Panc1 (cell line): ENCODE results near the gene CSMD2. TPM values are rescaled to one million over a fixed set of nuclear protein-coding genes. Genes with fewer than 3 reads are reported as not detected.

Experiments used
- ATAC-seq: fragments of 200-7000 bp; cut with Tn5 transposase; 2 replicates; pipeline ENCODE4 v1.9.1; 2020; ENCODE audit warnings: mild to moderate bottlenecking, moderate library complexity
- BruUV-seq: library from RNA; stranded (reverse); fragments of 400-500 nt; replicated peaks from 2 replicates; lab custom pipeline; 2021; lab: Mats Ljungman, UMichigan
- CTCF ChIA-PET: fragments of 300-600 bp; sonication (Branson Sonifier 250); formaldehyde crosslinking; loops from one replicate; lab custom pipeline; 2022; ENCODE audit warnings: antibody characterized with exemption; lab: Charles Lee
- POLR2A ChIA-PET: fragments of 300-600 bp; sonication (Branson Sonifier 250); formaldehyde crosslinking; loops from one replicate; lab custom pipeline; 2022; ENCODE audit warnings: antibody characterized with exemption; lab: Charles Lee
- DNase-seq: peaks from one replicate; pipeline ENCODE4 v3.0.0-alpha.2; 2010; ENCODE audit warnings: low read depth, low spot score
- H3K27ac ChIP-seq: 2 replicates; pipeline ENCODE4 v1.5.1; 2011; ENCODE audit warnings: mild to moderate bottlenecking, low read length, inconsistent platforms
- H3K27me3 ChIP-seq: fragments of 200-500 bp; sonication (Bioruptor generic); 2 replicates; pipeline ENCODE4 v1.6.0; 2014; ENCODE audit warnings: low read length, inconsistent platforms; ENCODE audit not compliant: control insufficient read depth, insufficient read depth
- H3K36me3 ChIP-seq: fragments of 200-500 bp; sonication (Bioruptor generic); 2 replicates; pipeline ENCODE4 v1.5.1; 2014; ENCODE audit warnings: inconsistent platforms, mild to moderate bottlenecking, low read length, moderate library complexity; ENCODE audit not compliant: control insufficient read depth, insufficient read depth
- H3K4me1 ChIP-seq: 2 replicates; pipeline ENCODE4 v1.5.1; 2011; ENCODE audit warnings: inconsistent platforms, mild to moderate bottlenecking, low read length, moderate library complexity; ENCODE audit not compliant: control insufficient read depth, insufficient read depth
- H3K4me3 ChIP-seq, 2 experiments: 2 replicates each; pipeline ENCODE4 v1.5.1; 2011 to 2012; ENCODE audit warnings: low read depth in 2 of 2, low read length in 2 of 2, mild to moderate bottlenecking in 2 of 2, inconsistent platforms in 1 of 2, moderate library complexity in 1 of 2
- H3K9me3 ChIP-seq: fragments of 200-500 bp; sonication (Bioruptor generic); 2 replicates; pipeline ENCODE4 v1.5.1; 2014; ENCODE audit warnings: low read depth, mild to moderate bottlenecking, inconsistent platforms, low read length, moderate library complexity; ENCODE audit not compliant: control insufficient read depth, insufficient read depth
- POLR2AphosphoS5 ChIP-seq: IDR thresholded peaks from 2 replicates; pipeline ENCODE4 v1.6.1; 2012; ENCODE audit warnings: mild to moderate bottlenecking, low read depth, low read length, moderate library complexity
- SIN3A ChIP-seq: IDR thresholded peaks from 2 replicates; pipeline ENCODE4 v1.6.1; 2012; ENCODE audit warnings: low read depth, mild to moderate bottlenecking, low read length, moderate library complexity, borderline replicate concordance; ENCODE audit not compliant: insufficient read depth
- TCF7L2 ChIP-seq: IDR thresholded peaks from 2 replicates; pipeline ENCODE4 v1.6.1; 2011; ENCODE audit warnings: mild to moderate bottlenecking, low read depth, low read length, inconsistent platforms
- in situ Hi-C: cut with HindIII; loops from 2 replicates; pipeline ENCODE4 v1.10.0; 2016; ENCODE audit warnings: low sequenced_read_pairs, low pct_unique_long_range_greater_than_20kb
- intact Hi-C: fragments of 100-400 bp; cut with micrococcal nuclease; formaldehyde crosslinking; loops from one replicate; pipeline ENCODE4 v1.10.0; 2022; ENCODE audit not compliant: unreplicated experiment
- total RNA-seq: library from RNA; stranded (reverse); gene quantifications from one replicate; pipeline ENCODE4 v1.2.1, GENCODE V29; 2021; ENCODE audit not compliant: unreplicated experiment
- TF ChIP-seq, protein P1 (sequence below), 2 experiments: IDR thresholded peaks; 2 replicates each; pipeline ENCODE4 v1.6.1; 2011 to 2012; ENCODE audit warnings: low read depth in 2 of 2, control low read depth in 1 of 2, low read length in 1 of 2, mild to moderate bottlenecking in 1 of 2, moderate library complexity in 1 of 2; ENCODE audit not compliant: insufficient read depth in 1 of 2
- TF ChIP-seq, protein P2 (sequence below): fragments of 450-650 bp; IDR thresholded peaks from 2 replicates; pipeline ENCODE4 v1.5.1; 2017; ENCODE audit warnings: mild to moderate bottlenecking

The CSMD2 gene
- total RNA-seq, 1 experiment from 2014 or later, result not detected

DNA sequence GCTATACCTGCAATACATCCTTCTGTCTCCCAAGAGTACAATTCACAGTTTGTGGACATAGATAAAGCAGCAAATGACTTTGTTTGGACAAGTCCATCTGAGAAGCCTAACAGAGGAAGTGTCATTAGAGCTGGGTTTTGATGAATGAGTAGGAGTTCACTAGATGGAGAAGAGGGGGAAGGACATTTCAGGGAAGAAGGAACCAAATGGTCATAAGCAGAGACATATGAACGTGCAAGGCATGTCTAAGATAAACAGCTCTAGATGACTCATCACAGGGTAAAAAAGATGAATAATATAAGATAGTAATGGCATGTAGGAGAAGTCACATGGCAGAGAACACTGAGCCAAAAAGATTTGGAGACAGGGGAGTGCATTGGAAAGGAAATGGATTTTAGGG, 246.7 kb downstream of the CSMD2 start:
- in situ Hi-C loops, result no loop called here
- CTCF ChIA-PET, result no interaction called here
- no peak for TF ChIP-seq TCF7L2
- TF ChIP-seq SIN3A, result no peak
- TF ChIP-seq, protein P1, sequence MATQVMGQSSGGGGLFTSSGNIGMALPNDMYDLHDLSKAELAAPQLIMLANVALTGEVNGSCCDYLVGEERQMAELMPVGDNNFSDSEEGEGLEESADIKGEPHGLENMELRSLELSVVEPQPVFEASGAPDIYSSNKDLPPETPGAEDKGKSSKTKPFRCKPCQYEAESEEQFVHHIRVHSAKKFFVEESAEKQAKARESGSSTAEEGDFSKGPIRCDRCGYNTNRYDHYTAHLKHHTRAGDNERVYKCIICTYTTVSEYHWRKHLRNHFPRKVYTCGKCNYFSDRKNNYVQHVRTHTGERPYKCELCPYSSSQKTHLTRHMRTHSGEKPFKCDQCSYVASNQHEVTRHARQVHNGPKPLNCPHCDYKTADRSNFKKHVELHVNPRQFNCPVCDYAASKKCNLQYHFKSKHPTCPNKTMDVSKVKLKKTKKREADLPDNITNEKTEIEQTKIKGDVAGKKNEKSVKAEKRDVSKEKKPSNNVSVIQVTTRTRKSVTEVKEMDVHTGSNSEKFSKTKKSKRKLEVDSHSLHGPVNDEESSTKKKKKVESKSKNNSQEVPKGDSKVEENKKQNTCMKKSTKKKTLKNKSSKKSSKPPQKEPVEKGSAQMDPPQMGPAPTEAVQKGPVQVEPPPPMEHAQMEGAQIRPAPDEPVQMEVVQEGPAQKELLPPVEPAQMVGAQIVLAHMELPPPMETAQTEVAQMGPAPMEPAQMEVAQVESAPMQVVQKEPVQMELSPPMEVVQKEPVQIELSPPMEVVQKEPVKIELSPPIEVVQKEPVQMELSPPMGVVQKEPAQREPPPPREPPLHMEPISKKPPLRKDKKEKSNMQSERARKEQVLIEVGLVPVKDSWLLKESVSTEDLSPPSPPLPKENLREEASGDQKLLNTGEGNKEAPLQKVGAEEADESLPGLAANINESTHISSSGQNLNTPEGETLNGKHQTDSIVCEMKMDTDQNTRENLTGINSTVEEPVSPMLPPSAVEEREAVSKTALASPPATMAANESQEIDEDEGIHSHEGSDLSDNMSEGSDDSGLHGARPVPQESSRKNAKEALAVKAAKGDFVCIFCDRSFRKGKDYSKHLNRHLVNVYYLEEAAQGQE (IDR thresholded peaks at IDR 0.05; ENCODE audit: insufficient read depth in 1 of 2, low read depth in 2 of 2, low read length in 1 of 2), result no peak
- TF ChIP-seq POLR2AphosphoS5, result no peak
- TF ChIP-seq, protein P2, sequence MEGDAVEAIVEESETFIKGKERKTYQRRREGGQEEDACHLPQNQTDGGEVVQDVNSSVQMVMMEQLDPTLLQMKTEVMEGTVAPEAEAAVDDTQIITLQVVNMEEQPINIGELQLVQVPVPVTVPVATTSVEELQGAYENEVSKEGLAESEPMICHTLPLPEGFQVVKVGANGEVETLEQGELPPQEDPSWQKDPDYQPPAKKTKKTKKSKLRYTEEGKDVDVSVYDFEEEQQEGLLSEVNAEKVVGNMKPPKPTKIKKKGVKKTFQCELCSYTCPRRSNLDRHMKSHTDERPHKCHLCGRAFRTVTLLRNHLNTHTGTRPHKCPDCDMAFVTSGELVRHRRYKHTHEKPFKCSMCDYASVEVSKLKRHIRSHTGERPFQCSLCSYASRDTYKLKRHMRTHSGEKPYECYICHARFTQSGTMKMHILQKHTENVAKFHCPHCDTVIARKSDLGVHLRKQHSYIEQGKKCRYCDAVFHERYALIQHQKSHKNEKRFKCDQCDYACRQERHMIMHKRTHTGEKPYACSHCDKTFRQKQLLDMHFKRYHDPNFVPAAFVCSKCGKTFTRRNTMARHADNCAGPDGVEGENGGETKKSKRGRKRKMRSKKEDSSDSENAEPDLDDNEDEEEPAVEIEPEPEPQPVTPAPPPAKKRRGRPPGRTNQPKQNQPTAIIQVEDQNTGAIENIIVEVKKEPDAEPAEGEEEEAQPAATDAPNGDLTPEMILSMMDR, result no peak

DNA sequence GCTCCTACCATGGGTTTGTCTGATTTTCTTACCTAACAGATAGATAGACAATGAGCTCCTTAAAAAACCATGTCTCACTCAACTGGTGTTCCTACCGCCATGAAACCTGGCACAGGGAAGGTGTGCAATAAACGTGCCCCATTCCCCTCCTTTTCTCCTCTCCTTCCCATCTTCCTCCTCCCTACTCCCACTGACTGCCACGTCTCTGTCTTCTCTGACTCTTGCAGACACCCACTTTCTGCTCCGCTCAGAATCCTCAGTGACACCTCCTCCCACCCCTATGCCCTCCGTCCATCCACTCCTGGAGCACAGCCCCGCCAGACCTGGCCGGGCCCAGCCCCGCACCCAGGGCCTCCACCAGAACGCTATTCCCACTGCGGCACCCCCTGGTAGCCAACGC, 248.2 kb downstream of the CSMD2 start:
- POLR2A ChIA-PET, result no interaction called here
- DNase-seq (no peak), ATAC-seq (no peak)
- TF ChIP-seq TCF7L2, result no peak
- TF ChIP-seq POLR2AphosphoS5, result no peak
- TF ChIP-seq, protein P2, result no peak
- TF ChIP-seq, protein P1 (IDR thresholded peaks at IDR 0.05; ENCODE audit: insufficient read depth in 1 of 2, low read depth in 2 of 2, low read length in 1 of 2), result no peak
- no peak for TF ChIP-seq SIN3A
- 0 out of 2 replicates have a peak, but pooled peaks cover 3% of the 10 kb centered on the region for H3K27me3 ChIP-seq
- no peaks in the 10 kb centered on the region for H3K9me3 ChIP-seq
- in situ Hi-C loops, result no loop called here
- no peak overlapping the region for H3K27ac ChIP-seq
- no peak overlapping the region for H3K4me3 ChIP-seq
- no peaks in the 10 kb centered on the region for H3K36me3 ChIP-seq
- intact Hi-C loops, result no loop called here
- CTCF ChIA-PET, result no interaction called here
- no TSS peak for BruUV-seq
- H3K4me1 ChIP-seq, result no peaks in the 10 kb centered on the region

More for the DNA sequence above, 246.7 kb downstream of the CSMD2 start:
- BruUV-seq, result no TSS peak
- Histone ChIP-seq H3K9me3 (no peaks in the 10 kb centered on the region), H3K4me3 (no peak overlapping the region), H3K27ac (no peak overlapping the region), H3K36me3 (no peaks in the 10 kb centered on the region), H3K4me1 (no peaks in the 10 kb centered on the region), H3K27me3 (0 out of 2 replicates have a peak, but pooled peaks cover 3% of the 10 kb centered on the region)
- intact Hi-C loops, result no loop called here
- ATAC-seq (no peak), DNase-seq (no peak)
- POLR2A ChIA-PET, result no interaction called here
